Tibial artery (tissue), 4 donors: Measurements from ENCODE around the gene HDAC7.

Source experiments
- DNase-seq, 2 donors: peaks; one replicate each; pipeline ENCODE4 v3.0.0-alpha.2; 2019
- H3K27ac ChIP-seq, 2 donors: fragments of 200-600 bp; sonication (generic) in 1 of 2; 1 replicate in 1 of 2; 2 replicates in 1 of 2; pipeline ENCODE4 v1.5.1; 2018 to 2019; ENCODE audit warnings: mild to moderate bottlenecking in 1 of 2
- H3K27me3 ChIP-seq, 2 donors: fragments of 200-600 bp; sonication (generic) in 1 of 2; one replicate each; pipeline versions ENCODE4 v1.5.1 to v1.6.0; 2016 to 2019
- H3K36me3 ChIP-seq, 3 donors: fragments of 200-600 bp; sonication (generic) in 2 of 3; one replicate each; pipeline ENCODE4 v1.5.1; 2016 to 2019; ENCODE audit warnings: mild to moderate bottlenecking in 2 of 3
- H3K4me1 ChIP-seq, 4 donors: fragments of 200-600 bp; sonication (generic) in 2 of 4; 1 replicate in 3 of 4; 2 replicates in 1 of 4; pipeline ENCODE4 v1.5.1; 2016 to 2019
- H3K4me3 ChIP-seq, 2 donors: fragments of 200-600 bp; sonication (generic) in 1 of 2; 1 replicate in 1 of 2; 2 replicates in 1 of 2; pipeline ENCODE4 v1.5.1; 2018 to 2019; ENCODE audit warnings: mild to moderate bottlenecking in 2 of 2
- H3K9me3 ChIP-seq, 3 donors: fragments of 200-600 bp; sonication (generic) in 1 of 3; one replicate each; pipeline ENCODE4 v1.5.1; 2016 to 2019
- CTCF ChIP-seq, 2 experiments: fragments of 200-600 bp in 1 of 2; fragments of 450-650 bp in 1 of 2; IDR thresholded peaks; one replicate each; pipeline ENCODE4 v1.5.1; 2017 to 2019; ENCODE audit warnings: antibody characterized with exemption in 2 of 2, mild to moderate bottlenecking in 1 of 2, moderate library complexity in 1 of 2
- intact Hi-C: fragments of 100-400 bp; cut with DNase I; formaldehyde crosslinking; loops from one replicate; pipeline ENCODE4 v1.15.0; 2023; ENCODE audit warnings: low total_unique reads

Gene HDAC7

GRCh38 chr12:47802312-47802711 lies 17.4 kb downstream of the HDAC7 start:
- H3K27ac ChIP-seq: peak overlapping the region; percentile 66 to 99
- peak in 1 of 2 experiments; percentile 18 for TF ChIP-seq CTCF (IDR thresholded peaks at IDR 0.05)
- DNase-seq: no peak
- intact Hi-C loops: no loop called here
- peaks cover 15 to 26% (median 21%) of the 10 kb centered on the region in 3 donors for H3K36me3 ChIP-seq
- no peak overlapping the region for H3K4me3 ChIP-seq
- H3K4me1 ChIP-seq: peaks cover 0 to 94% (median 89%) of the 10 kb centered on the region in 4 donors
- H3K9me3 ChIP-seq: no peaks in the 10 kb centered on the region
- no peaks in the 10 kb centered on the region for H3K27me3 ChIP-seq

- peaks cover 20 to 30% (median 25%) of the 10 kb centered on the region in 3 donors for H3K36me3 ChIP-seq
- intact Hi-C loops: no loop called here
- H3K4me3 ChIP-seq: no peak overlapping the region
- H3K27me3 ChIP-seq: no peaks in the 10 kb centered on the region
- H3K27ac ChIP-seq: peak overlapping the region; percentile 66 to 99
- DNase-seq: no peak
- peaks cover 0 to 91% (median 85%) of the 10 kb centered on the region in 4 donors for H3K4me1 ChIP-seq
- H3K9me3 ChIP-seq: no peaks in the 10 kb centered on the region
- TF ChIP-seq CTCF (IDR thresholded peaks at IDR 0.05): no peak
These were observed 17.8 kb downstream of the HDAC7 start for GRCh38 chr12:47801904-47802246.

GRCh38 chr12:47801170-47801903 lies 18.4 kb downstream of the HDAC7 start:
- Histone ChIP-seq H3K27ac (peak overlapping the region; percentile 66 to 99), H3K4me3 (no peak overlapping the region), H3K4me1 (peaks cover 0 to 86% (median 79%) of the 10 kb centered on the region in 4 donors), H3K9me3 (no peaks in the 10 kb centered on the region), H3K27me3 (no peaks in the 10 kb centered on the region), H3K36me3 (peaks cover 24 to 36% (median 31%) of the 10 kb centered on the region in 3 donors)
- no peak for TF ChIP-seq CTCF (IDR thresholded peaks at IDR 0.05)
- DNase-seq: peak in 1 of 2 donors; percentile 77
- intact Hi-C loops: no loop called here

GRCh38 chr12:47800582-47800981 lies 19.1 kb downstream of the HDAC7 start:
- intact Hi-C loops: no loop called here
- H3K36me3 ChIP-seq: peaks cover 30 to 43% (median 38%) of the 10 kb centered on the region in 3 donors
- DNase-seq: no peak

GRCh38 chr12:47799357-47799955 lies 20.2 kb downstream of the HDAC7 start:
- no peaks in the 10 kb centered on the region for H3K9me3 ChIP-seq
- H3K27ac ChIP-seq: peak overlapping the region; percentile 66 to 99
- no peaks in the 10 kb centered on the region for H3K27me3 ChIP-seq
- DNase-seq: peak; percentile 72 to 91
- peaks cover 42 to 55% (median 49%) of the 10 kb centered on the region in 3 donors for H3K36me3 ChIP-seq
- intact Hi-C loops: no loop called here
- peak in 1 of 2 experiments; percentile 7 for TF ChIP-seq CTCF (IDR thresholded peaks at IDR 0.05)
- peaks cover 0 to 67% (median 61%) of the 10 kb centered on the region in 4 donors for H3K4me1 ChIP-seq
- H3K4me3 ChIP-seq: no peak overlapping the region

More at GRCh38 chr12:47800582-47800981, 19.1 kb downstream of the HDAC7 start:
- Histone ChIP-seq H3K27ac (peak overlapping the region; percentile 66 to 99), H3K4me1 (peaks cover 0 to 78% (median 72%) of the 10 kb centered on the region in 4 donors), H3K4me3 (no peak overlapping the region), H3K27me3 (no peaks in the 10 kb centered on the region), H3K9me3 (no peaks in the 10 kb centered on the region)
- TF ChIP-seq CTCF (IDR thresholded peaks at IDR 0.05): no peak
